Islet of Langerhans (tissue), 1 donor: ENCODE data around the gene EPHA6.
"Not testable (repeated sequence)": the region's sequence is repeated elsewhere in the genome, so short reads cannot be mapped to it uniquely, and the experiment has no call there.

Source experiments
- FAIRE-seq: peaks from one replicate; lab custom pipeline; 2011; peaks lifted over from hg19 to GRCh38; lab: Jason Lieb, UNC

The EPHA6 gene

GRCh38 chr3:97025612-97026011, 211.2 kb downstream of the EPHA6 start:
- FAIRE-seq: not testable (repeated sequence)

GRCh38 chr3:97029972-97030371, 215.6 kb downstream of the EPHA6 start:
- FAIRE-seq: no peak

- no peak for FAIRE-seq
These were observed 223.0 kb downstream of the EPHA6 start for GRCh38 chr3:97037294-97037943.

GRCh38 chr3:97043411-97043810, 229.0 kb downstream of the EPHA6 start:
- no peak for FAIRE-seq

- no peak for FAIRE-seq
These were observed 243.0 kb downstream of the EPHA6 start for GRCh38 chr3:97057365-97057764.

GRCh38 chr3:97059168-97059567, 244.8 kb downstream of the EPHA6 start:
- FAIRE-seq: no peak

GRCh38 chr3:97066531-97066930, 252.1 kb downstream of the EPHA6 start:
- no peak for FAIRE-seq

- FAIRE-seq: no peak
These were observed 255.9 kb downstream of the EPHA6 start for GRCh38 chr3:97070302-97070701.

GRCh38 chr3:97074546-97074945, 260.2 kb downstream of the EPHA6 start:
- FAIRE-seq: no peak

- no peak for FAIRE-seq
These were observed 262.3 kb downstream of the EPHA6 start for GRCh38 chr3:97076673-97077072.

GRCh38 chr3:97089621-97090020, 275.2 kb downstream of the EPHA6 start:
- FAIRE-seq: no peak

GRCh38 chr3:97102641-97103040, 288.2 kb downstream of the EPHA6 start:
- FAIRE-seq: no peak

- FAIRE-seq: no peak
These were observed 291.7 kb downstream of the EPHA6 start for GRCh38 chr3:97105989-97106651.

GRCh38 chr3:97106652-97106989, 292.2 kb downstream of the EPHA6 start:
- no peak for FAIRE-seq

GRCh38 chr3:97108136-97108535, 293.7 kb downstream of the EPHA6 start:
- no peak for FAIRE-seq

GRCh38 chr3:97111244-97111643, 296.9 kb downstream of the EPHA6 start:
- FAIRE-seq: no peak

- FAIRE-seq: no peak
These were observed 307.0 kb downstream of the EPHA6 start for GRCh38 chr3:97121386-97121785.

- no peak for FAIRE-seq
These were observed 311.6 kb downstream of the EPHA6 start for GRCh38 chr3:97125902-97126499.

- no peak for FAIRE-seq
These were observed 317.1 kb downstream of the EPHA6 start for GRCh38 chr3:97131476-97131875.

GRCh38 chr3:97138914-97139541, 324.6 kb downstream of the EPHA6 start:
- no peak for FAIRE-seq

GRCh38 chr3:97148931-97149330, 334.5 kb downstream of the EPHA6 start:
- no peak for FAIRE-seq

GRCh38 chr3:97161169-97161568, 346.8 kb downstream of the EPHA6 start:
- no peak for FAIRE-seq

- no peak for FAIRE-seq
These were observed 362.8 kb downstream of the EPHA6 start for GRCh38 chr3:97177242-97177641.
